GM12878 (cell line): ENCODE data around the gene UNC93A. TPM values are rescaled to one million over a fixed set of nuclear protein-coding genes. Genes with fewer than 3 reads are reported as not detected.

ENCODE experiments used
- ATAC-seq: fragments of 200-7000 bp; cut with Tn5 transposase; 3 replicates; pipeline ENCODE4 v1.9.1; 2020; ENCODE audit warnings: mild to moderate bottlenecking, moderate library complexity
- BruUV-seq: library from RNA; stranded (reverse); fragments of 400-500 nt; replicated peaks from 2 replicates; lab custom pipeline; 2021; lab: Mats Ljungman, UMichigan
- CTCF ChIA-PET: fragments of 300-600 bp; sonication (Branson Sonifier 250); formaldehyde crosslinking; extraction: SDS; loops from one replicate; lab custom pipeline; 2021; ENCODE audit warnings: inconsistent platforms; lab: Yijun Ruan, JAX
- POLR2A ChIA-PET: fragments of 350-600 bp; formaldehyde crosslinking; extraction: SDS; loops from one replicate; lab custom pipeline; 2021; ENCODE audit warnings: inconsistent platforms; lab: Charles Lee
- RAD21 ChIA-PET: fragments of 300-600 bp; sonication (Branson Sonifier 250); formaldehyde crosslinking; loops from one replicate; lab custom pipeline; 2023; ENCODE audit warnings: antibody characterized with exemption; ENCODE audit not compliant: unreplicated experiment; lab: Charles Lee
- SMC1A ChIA-PET: fragments of 300-600 bp; sonication (Branson Sonifier 250); formaldehyde crosslinking; loops from one replicate; lab custom pipeline; 2023; ENCODE audit not compliant: unreplicated experiment, uncharacterized antibody; lab: Charles Lee
- DNase-seq: peaks from one replicate; pipeline ENCODE4 v3.0.0-alpha.2; 2011; ENCODE audit warnings: low read depth, low spot score
- FAIRE-seq: peaks from 3 replicates; lab custom pipeline; 2011; peaks lifted over from hg19 to GRCh38; lab: Jason Lieb, UNC
- H2AFZ ChIP-seq: 2 replicates; pipeline ENCODE4 v1.6.0; 2011; ENCODE audit warnings: low read depth, low read length, control low read depth; ENCODE audit not compliant: control insufficient read depth
- H3K27ac ChIP-seq: 2 replicates; pipeline ENCODE4 v1.5.1; 2011; ENCODE audit warnings: control low read depth; ENCODE audit not compliant: control insufficient read depth, insufficient read depth
- H3K27me3 ChIP-seq, 2 experiments: replicated peaks in 1 of 2; 2 replicates each; pipeline versions ENCODE4 v1.6.0 to v1.6.1; 2011; ENCODE audit warnings: low read length in 1 of 2; ENCODE audit not compliant: control insufficient read depth in 2 of 2, insufficient read depth in 2 of 2
- H3K36me3 ChIP-seq, 2 experiments: 2 replicates each; pipeline ENCODE4 v1.5.1; 2011; ENCODE audit warnings: low read length in 1 of 2; ENCODE audit not compliant: control insufficient read depth in 2 of 2, insufficient read depth in 2 of 2
- H3K4me1 ChIP-seq: 2 replicates; pipeline ENCODE4 v1.6.1; 2011; ENCODE audit warnings: mild to moderate bottlenecking, low read length, moderate library complexity, mixed read lengths; ENCODE audit not compliant: control insufficient read depth, insufficient read depth
- H3K4me2 ChIP-seq: 2 replicates; pipeline ENCODE4 v1.6.0; 2011; ENCODE audit warnings: control low read depth; ENCODE audit not compliant: control insufficient read depth, insufficient read depth
- H3K4me3 ChIP-seq: fragments of 200-600 bp; sonication (generic); 2 replicates; pipeline ENCODE4 v1.5.1; 2016
- H3K79me2 ChIP-seq: 2 replicates; pipeline ENCODE4 v1.6.0; 2011; ENCODE audit warnings: low read length; ENCODE audit not compliant: control insufficient read depth, insufficient read depth
- H3K9ac ChIP-seq: 2 replicates; pipeline ENCODE4 v1.8.0; 2011; ENCODE audit warnings: low read length, control low read depth, mixed read lengths; ENCODE audit not compliant: control insufficient read depth, insufficient read depth
- H3K9me3 ChIP-seq: replicated peaks from 3 replicates; pipeline ENCODE4 v1.5.1; 2011; ENCODE audit warnings: mild to moderate bottlenecking, low read length; ENCODE audit not compliant: control insufficient read depth, insufficient read depth
- H4K20me1 ChIP-seq: 2 replicates; pipeline ENCODE4 v1.6.0; 2011; ENCODE audit not compliant: control insufficient read depth, insufficient read depth
- E2F4 ChIP-seq: IDR thresholded peaks from 2 replicates; pipeline ENCODE4 v1.6.1; 2012; ENCODE audit warnings: low read depth, low read length, improper control_type of control experiment
- NKRF ChIP-seq: fragments of 450-650 bp; conservative IDR thresholded peaks from 2 replicates; pipeline ENCODE4 v1.6.1; 2017; ENCODE audit warnings: mild to moderate bottlenecking, moderate library complexity
- POU2F2 ChIP-seq: IDR thresholded peaks from 3 replicates; pipeline ENCODE4 v1.6.1; 2011; ENCODE audit warnings: low read depth, mild to moderate bottlenecking, low read length, borderline replicate concordance
- RFX5 ChIP-seq: IDR thresholded peaks from 2 replicates; pipeline ENCODE4 v1.6.1; 2011; ENCODE audit warnings: low read depth, low read length, improper control_type of control experiment
- SMAD5 ChIP-seq: IDR thresholded peaks from 2 replicates; pipeline ENCODE4 v1.6.1; 2016; ENCODE audit warnings: antibody characterized with exemption, low read depth
- ZBED1 ChIP-seq: IDR thresholded peaks from 2 replicates; pipeline ENCODE4 v1.6.1; 2016; ENCODE audit warnings: borderline replicate concordance
- WGBS: methylation state at CpG from one replicate; pipeline ENCODE4 v1.1.6; 2016; ENCODE audit warnings: low lambda C conversion rate; ENCODE audit not compliant: insufficient replicate concordance, insufficient coverage; ENCODE audit errors: missing lambda C conversion rate; 5-methylcytosine and 5-hydroxymethylcytosine counted together
- in situ Hi-C: fragments of 300-500 bp; cut with MboI; formaldehyde crosslinking; loops from 9 replicates; pipeline ENCODE4 v1.14.3; 2018; ENCODE audit warnings: mixed read lengths
- intact Hi-C: fragments of 100-400 bp; cut with micrococcal nuclease; formaldehyde crosslinking; loops from one replicate; pipeline ENCODE4 v1.14.2; 2022; ENCODE audit not compliant: unreplicated experiment
- polyA plus RNA-seq, 11 experiments: library from polyadenylated mRNA; depleted of rRNA in 4 of 11; unstranded in 6 of 11; stranded (reverse) in 5 of 11; fragments of >200 nt; fragmentation: Nextera tagmentation in 4 of 11; fragmentation: Illumina TruSeq in 1 of 11; extraction: Ambion mirVana in 4 of 11; extraction: Trizol in 1 of 11; gene quantifications; 1 replicate in 1 of 11; 2 replicates in 10 of 11; pipeline versions ENCODE4 v1.2.1 to v1.2.3, GENCODE V29; 2011 to 2016; ENCODE audit warnings: inconsistent platforms in 2 of 11, missing spikeins in 2 of 11, low read depth in 1 of 11
- total RNA-seq, 4 experiments: library from RNA; depleted of rRNA in 3 of 4; stranded (reverse); fragments of >200 nt in 3 of 4; fragmentation: Illumina TruSeq in 1 of 4; extraction: Trizol in 1 of 4; gene quantifications; 2 replicates each; pipeline versions ENCODE4 v1.2.1 to v1.2.3, GENCODE V29; 2013 to 2021

Gene UNC93A
- total and polyA plus RNA-seq, 10 of the 15 experiments (the other 5 are each of a cell fraction or from before 2014, with no cell fraction given): 0.37 TPM; not detected in 9

- TF ChIP-seq RFX5 (no peak), E2F4 (no peak), POU2F2 (no peak), NKRF (no peak), SMAD5 (no peak)
Measured at GRCh38 chr6:167267921-167268401, 23.2 kb upstream of the UNC93A start (continued).

GRCh38 chr6:167268683-167269280 lies 22.3 kb upstream of the UNC93A start:
- Histone ChIP-seq H4K20me1 (no peaks in the 10 kb centered on the region), H3K79me2 (no peaks in the 10 kb centered on the region), H2AFZ (no peak overlapping the region), H3K27ac (no peak overlapping the region), H3K9me3 (no peaks in the 10 kb centered on the region), H3K27me3 (no peaks in the 10 kb centered on the region; a peak in 2 of 4 replicates), H3K9ac (no peak overlapping the region), H3K4me2 (no peak overlapping the region), H3K4me1 (no peaks in the 10 kb centered on the region), H3K4me3 (no peak overlapping the region), H3K36me3 (no peaks in the 10 kb centered on the region)
- ChIA-PET POLR2A (no interaction called here), SMC1A (no interaction called here), RAD21 (no interaction called here), CTCF (no interaction called here)
- BruUV-seq: no TSS peak
- intact Hi-C loops: no loop called here
- no peak for DNase-seq
- TF ChIP-seq ZBED1: no peak
- ATAC-seq: peak; percentile 76
- no peak for FAIRE-seq
- 23% methylated on average over 20 of the region's 20 CpGs for WGBS
- in situ Hi-C loops: no loop called here
